Smooth muscle cell (in vitro differentiated cells): ENCODE results near the gene CREG1. TPM values are rescaled to one million over a fixed set of nuclear protein-coding genes. Genes with fewer than 3 reads are reported as not detected.

ENCODE experiments used
- DNase-seq: peaks from one replicate; lab custom pipeline; 2025; ENCODE audit not compliant: unreplicated experiment; lab: John Stamatoyannopoulos, UW
- H2AFZ ChIP-seq: fragments of 200-600 bp; sonication (generic); 2 replicates; pipeline ENCODE4 v1.6.0; 2016; ENCODE audit warnings: antibody characterized with exemption, low read depth, mild to moderate bottlenecking
- H3F3A ChIP-seq: fragments of 200-600 bp; sonication (generic); 2 replicates; pipeline ENCODE4 v1.6.0; 2017; ENCODE audit warnings: antibody characterized with exemption, low read depth
- H3K27ac ChIP-seq: fragments of 200-600 bp; sonication (generic); 2 replicates; pipeline ENCODE4 v1.5.1; 2016; ENCODE audit warnings: low read depth, mild to moderate bottlenecking
- H3K27me3 ChIP-seq: fragments of 200-600 bp; sonication (generic); 2 replicates; pipeline ENCODE4 v1.6.1; 2016; ENCODE audit warnings: low read depth, mild to moderate bottlenecking
- H3K36me3 ChIP-seq: fragments of 200-600 bp; sonication (generic); 2 replicates; pipeline ENCODE4 v1.5.1; 2016; ENCODE audit warnings: low read depth
- H3K4me1 ChIP-seq: fragments of 200-600 bp; sonication (generic); 2 replicates; pipeline ENCODE4 v1.5.1; 2016; ENCODE audit warnings: low read depth
- H3K4me2 ChIP-seq: fragments of 200-600 bp; sonication (generic); 2 replicates; pipeline ENCODE4 v1.6.0; 2016; ENCODE audit warnings: mild to moderate bottlenecking
- H3K4me3 ChIP-seq: fragments of 200-600 bp; sonication (generic); 2 replicates; pipeline ENCODE4 v1.5.1; 2016; ENCODE audit warnings: mild to moderate bottlenecking
- H3K79me2 ChIP-seq: fragments of 200-600 bp; sonication (generic); 2 replicates; pipeline ENCODE4 v1.6.0; 2016; ENCODE audit warnings: low read depth, mild to moderate bottlenecking
- H3K9ac ChIP-seq: fragments of 200-600 bp; sonication (generic); 2 replicates; pipeline ENCODE4 v1.6.0; 2016; ENCODE audit warnings: low read depth
- H3K9me3 ChIP-seq: fragments of 200-600 bp; sonication (generic); replicated peaks from 2 replicates; pipeline ENCODE4 v1.5.1; 2016; ENCODE audit warnings: low read depth
- H4K20me1 ChIP-seq: fragments of 200-600 bp; sonication (generic); 2 replicates; pipeline ENCODE4 v1.6.0; 2016; ENCODE audit warnings: low read depth
- CTCF ChIP-seq: fragments of 200-600 bp; sonication (generic); IDR thresholded peaks from 2 replicates; pipeline ENCODE4 v1.5.1; 2017; ENCODE audit warnings: borderline replicate concordance, mild to moderate bottlenecking, antibody characterized with exemption; ENCODE audit not compliant: insufficient read depth, poor library complexity, severe bottlenecking
- WGBS: methylation state at CpG from one replicate; pipeline ENCODE4 v1.1.7; 2016; ENCODE audit warnings: low lambda C conversion rate; 5-methylcytosine and 5-hydroxymethylcytosine counted together
- polyA plus RNA-seq: library from polyadenylated mRNA; unstranded; fragments of >200 nt; fragmentation: Nextera tagmentation; extraction: Ambion mirVana; gene quantifications from 2 replicates; pipeline ENCODE4 v1.2.1, GENCODE V29; 2016
- total RNA-seq: library from RNA; depleted of rRNA; stranded (reverse); fragments of >200 nt; gene quantifications from 2 replicates; pipeline ENCODE4 v1.2.3, GENCODE V29; 2014

Gene CREG1
- total and polyA plus RNA-seq, 2 experiments from 2014 or later, result 43.1 to 80.0 TPM

DNA sequence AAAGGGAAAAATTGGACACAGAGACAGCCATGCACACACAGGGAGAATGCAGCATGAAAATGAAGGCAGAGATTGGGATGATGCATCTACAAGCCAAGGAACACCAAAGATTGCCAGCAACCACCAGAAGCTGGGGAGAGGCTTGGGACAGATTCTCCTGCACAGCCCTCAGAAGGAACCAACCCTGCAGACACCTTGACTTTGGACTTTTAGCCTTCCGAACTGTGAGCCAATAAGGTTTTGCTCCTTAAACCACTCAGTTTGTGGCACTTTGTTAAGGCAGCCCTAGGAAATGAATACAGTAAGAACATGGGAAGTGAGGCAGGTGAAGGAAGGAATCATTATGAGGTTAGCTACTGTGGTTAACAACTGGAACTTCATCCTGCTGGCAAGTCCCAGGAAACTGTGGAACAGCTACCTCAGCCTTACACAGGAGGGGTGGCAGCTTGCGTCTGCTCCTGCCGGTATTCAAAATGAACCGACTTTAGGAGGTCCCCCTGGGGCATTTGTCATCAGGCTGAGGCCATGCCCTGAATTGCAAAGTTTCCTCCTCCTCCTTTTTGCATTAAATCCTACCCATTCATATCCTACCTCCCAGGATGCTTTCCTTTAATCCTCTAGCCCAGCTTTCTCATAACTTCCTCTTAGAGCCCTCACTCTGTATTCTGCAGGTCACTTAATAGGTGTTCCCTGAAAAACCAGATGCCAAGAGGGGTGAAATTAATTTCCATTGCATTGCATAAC, 50.7 kb downstream of the CREG1 start:
- H3K4me1 ChIP-seq, result peaks cover 25% of the 10 kb centered on the region
- no peaks in the 10 kb centered on the region for H3K36me3 ChIP-seq
- TF ChIP-seq CTCF, result no peak
- 43% methylated on average over 4 of the region's 4 CpGs for WGBS
- no peak overlapping the region for H3K4me2 ChIP-seq
- no peaks in the 10 kb centered on the region for H3K79me2 ChIP-seq
- peaks cover 14% of the 10 kb centered on the region for H3K27me3 ChIP-seq
- H4K20me1 ChIP-seq, result no peaks in the 10 kb centered on the region
- H3K9ac ChIP-seq, result no peak overlapping the region
- no peaks in the 10 kb centered on the region for H3F3A ChIP-seq
- no peak for DNase-seq
- no peak overlapping the region for H2AFZ ChIP-seq
- H3K27ac ChIP-seq, result no peak overlapping the region
- no peaks in the 10 kb centered on the region for H3K9me3 ChIP-seq
- no peak overlapping the region for H3K4me3 ChIP-seq

DNA sequence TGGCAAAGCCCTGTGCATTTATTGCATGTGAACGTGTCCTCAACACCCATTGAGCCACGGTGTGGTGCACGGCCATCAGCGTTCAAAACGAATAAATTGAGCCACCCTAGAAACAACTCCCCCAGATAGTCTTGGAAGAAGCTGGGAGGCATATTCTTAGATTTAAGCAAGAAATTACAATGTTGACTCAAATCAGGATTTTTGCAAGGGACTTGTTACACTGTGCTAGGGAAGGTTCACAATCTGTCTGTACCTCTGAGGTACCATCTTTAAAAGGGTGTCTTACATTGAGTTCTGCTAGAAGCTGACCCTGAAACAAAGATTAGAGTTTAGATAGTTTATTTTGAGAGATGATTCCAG, 51.4 kb downstream of the CREG1 start:
- TF ChIP-seq CTCF, result no peak
- H3K27ac ChIP-seq, result no peak overlapping the region
- H3K9ac ChIP-seq, result no peak overlapping the region
- WGBS, result 90% methylated on average over 5 of the region's 5 CpGs
- no peak overlapping the region for H3K4me2 ChIP-seq
- no peaks in the 10 kb centered on the region for H3K36me3 ChIP-seq
- no peaks in the 10 kb centered on the region for H4K20me1 ChIP-seq
- H3K4me3 ChIP-seq, result no peak overlapping the region
- H2AFZ ChIP-seq, result no peak overlapping the region
- no peaks in the 10 kb centered on the region for H3K79me2 ChIP-seq
- no peaks in the 10 kb centered on the region for H3K9me3 ChIP-seq
- H3K27me3 ChIP-seq, result peaks cover 14% of the 10 kb centered on the region
- H3K4me1 ChIP-seq, result peaks cover 25% of the 10 kb centered on the region
- H3F3A ChIP-seq, result no peaks in the 10 kb centered on the region
- no peak for DNase-seq

- Histone ChIP-seq H3K4me2 (no peak overlapping the region), H3F3A (no peaks in the 10 kb centered on the region), H3K9ac (no peak overlapping the region), H3K9me3 (no peaks in the 10 kb centered on the region), H4K20me1 (no peaks in the 10 kb centered on the region), H2AFZ (no peak overlapping the region), H3K36me3 (no peaks in the 10 kb centered on the region), H3K27ac (no peak overlapping the region), H3K4me1 (peaks cover 25% of the 10 kb centered on the region), H3K79me2 (no peaks in the 10 kb centered on the region), H3K4me3 (no peak overlapping the region), H3K27me3 (peaks cover 14% of the 10 kb centered on the region)
- TF ChIP-seq CTCF, result no peak
- WGBS, result 85% methylated on average over 10 of the region's 10 CpGs
- DNase-seq, result no peak
Measured at GRCh38 chr1:167501515-167502191, 51.9 kb downstream of the CREG1 start.
